Tongue (tissue), 2 donors: Measurements from ENCODE around the gene KLHL21. TPM values are rescaled to one million over a fixed set of nuclear protein-coding genes. Genes with fewer than 3 reads are reported as not detected.
"Not testable (repeated sequence)": the region's sequence is repeated elsewhere in the genome, so short reads cannot be mapped to it uniquely, and the experiment has no call there.

ENCODE experiments used
- DNase-seq: peaks from one replicate; pipeline ENCODE4 v3.0.0-alpha.2; 2015
- total RNA-seq: library from RNA; depleted of rRNA; stranded (reverse); fragments of >200 nt; gene quantifications from one replicate; pipeline ENCODE4 v1.2.3, GENCODE V29; 2014

The KLHL21 gene
- total RNA-seq, 1 donor from 2014 or later: 63.7 TPM

DNA sequence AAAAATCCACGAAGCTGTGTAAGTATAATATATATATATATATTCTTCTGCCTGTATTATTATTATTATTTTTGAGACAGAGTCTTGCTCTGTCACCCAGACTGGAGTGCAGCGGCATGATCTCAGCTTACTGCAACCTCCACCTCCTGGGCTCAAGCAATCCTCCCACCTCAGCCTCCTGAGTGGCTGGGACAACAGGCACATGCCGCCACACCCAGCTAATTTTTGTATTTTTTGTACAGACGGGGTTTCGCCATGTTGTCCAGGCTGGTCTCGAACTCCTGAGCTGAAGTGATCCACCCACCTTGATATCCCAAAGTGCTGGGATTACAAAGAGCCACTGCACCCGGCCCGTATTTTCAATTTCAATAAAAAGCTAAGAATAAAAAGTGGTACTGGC lies 2.7 kb downstream of the KLHL21 start:
- DNase-seq: not testable (repeated sequence)

DNA sequence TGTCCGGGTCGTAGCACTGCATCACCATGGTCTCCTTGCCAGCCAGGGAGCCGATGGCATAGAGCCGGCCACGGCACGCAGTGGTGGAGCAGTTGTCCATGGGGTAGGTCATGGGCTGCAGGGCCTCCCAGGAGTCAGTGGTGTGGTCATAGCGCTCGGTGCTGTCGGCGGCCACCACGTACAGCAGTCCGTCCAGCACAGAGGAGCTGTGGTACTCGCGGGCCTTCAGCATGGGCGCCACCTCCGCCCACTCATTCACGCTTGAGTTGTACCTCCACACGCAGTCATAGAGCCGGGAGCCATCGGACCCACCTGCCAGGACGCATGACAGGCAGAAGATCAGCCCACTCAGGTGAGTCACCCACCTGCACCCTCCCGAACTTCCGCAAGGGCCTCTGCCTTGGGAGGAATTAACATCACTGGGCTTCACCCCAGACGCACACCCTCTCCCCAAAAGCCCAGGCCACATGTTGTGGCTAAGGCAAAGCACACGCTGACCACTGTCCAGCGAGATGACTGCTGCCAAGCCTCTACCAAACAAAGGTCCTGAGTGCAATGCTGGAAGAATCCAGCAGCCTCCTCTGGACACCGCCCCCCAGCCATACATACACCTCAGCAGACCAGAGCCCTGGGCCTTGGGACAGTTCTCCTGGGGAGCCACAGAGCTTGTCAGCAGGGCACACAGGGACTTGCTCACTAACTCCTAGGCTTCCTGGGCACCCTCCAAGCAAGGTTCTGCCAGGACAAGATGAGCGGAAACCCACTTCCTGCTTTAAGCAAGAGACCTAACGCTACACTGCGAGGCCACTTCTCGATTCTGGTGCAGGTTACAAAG lies 3.3 kb downstream of the KLHL21 start:
- DNase-seq: no peak

DNA sequence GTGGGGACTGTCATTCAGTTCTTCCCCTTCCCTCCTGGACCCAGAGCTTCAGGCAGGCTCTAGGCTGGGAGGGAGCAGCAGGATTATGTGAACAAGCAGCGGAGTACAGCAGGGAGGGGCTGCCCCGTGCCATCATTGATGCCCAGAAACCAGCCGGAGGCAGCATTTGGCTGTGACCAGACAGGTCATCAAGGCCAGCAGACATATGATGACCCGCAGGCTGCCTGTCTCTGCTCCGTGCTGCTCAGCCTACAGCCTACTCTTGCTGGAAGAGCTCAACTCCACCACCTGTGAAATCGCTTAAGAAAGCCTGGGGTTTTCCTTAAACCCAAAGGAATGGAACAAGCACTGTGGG lies 4.9 kb downstream of the KLHL21 start:
- DNase-seq: no peak

DNA sequence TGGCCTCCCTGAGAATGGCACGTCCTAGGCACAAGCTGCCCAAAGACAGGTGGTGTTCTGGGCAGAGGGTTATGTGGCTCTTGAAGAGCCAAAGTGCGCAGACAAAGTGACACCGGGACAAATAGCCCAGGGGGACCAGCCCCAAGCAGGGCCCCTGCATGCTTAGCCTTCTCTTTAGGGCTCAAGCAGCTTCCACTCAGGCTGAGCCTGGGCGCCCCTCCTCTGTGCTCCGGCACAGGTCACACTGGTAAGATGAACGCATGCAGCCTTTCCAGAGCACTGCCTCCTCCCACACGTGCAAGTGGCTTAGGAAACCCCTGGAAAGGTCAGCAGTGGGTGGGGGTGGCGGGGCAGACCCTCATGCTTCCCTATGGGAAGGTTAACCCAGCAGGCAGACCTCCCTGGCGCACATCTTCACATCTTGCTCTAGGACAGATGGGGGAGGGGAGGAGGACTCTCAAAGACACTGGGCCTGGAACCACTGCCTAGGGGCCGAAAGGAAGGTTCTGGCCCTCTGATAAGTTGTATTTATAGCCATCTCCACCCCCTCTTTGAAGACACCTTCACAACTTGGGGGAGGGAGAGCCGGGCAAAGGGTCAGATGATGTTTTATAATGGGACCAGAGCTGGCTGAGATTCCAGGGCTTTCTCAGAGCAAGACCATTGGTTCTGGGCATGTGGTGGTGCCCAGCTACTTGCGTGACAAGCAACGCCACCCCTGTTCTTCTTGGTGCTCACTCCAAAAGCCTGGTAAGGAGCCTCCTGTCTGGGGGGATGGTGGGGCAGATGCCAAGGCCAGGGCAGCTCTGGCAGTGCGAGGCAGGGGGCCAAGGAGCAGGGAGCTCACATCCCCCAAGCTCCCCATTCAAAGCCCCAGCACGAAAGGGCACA lies 5.5 kb downstream of the KLHL21 start:
- no peak for DNase-seq

DNA sequence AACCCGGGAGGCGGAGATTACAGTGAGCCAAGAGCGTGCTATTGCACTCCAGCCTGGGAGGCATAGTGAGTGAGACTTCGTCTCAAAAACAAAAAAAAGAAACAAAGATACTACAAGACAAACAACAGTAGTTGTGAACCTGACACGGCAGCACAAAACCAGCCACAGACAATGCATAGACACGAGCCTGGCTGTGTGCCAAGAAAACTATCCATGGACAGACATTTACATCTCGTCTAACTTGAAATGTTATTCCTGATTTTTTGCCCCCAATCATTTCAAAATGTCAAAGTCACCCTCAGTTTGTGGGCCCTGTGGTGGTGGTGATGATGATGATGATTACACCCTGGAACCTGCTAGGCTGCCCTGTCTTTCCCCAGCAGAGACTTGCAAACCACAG lies 6.3 kb downstream of the KLHL21 start:
- DNase-seq: no peak

DNA sequence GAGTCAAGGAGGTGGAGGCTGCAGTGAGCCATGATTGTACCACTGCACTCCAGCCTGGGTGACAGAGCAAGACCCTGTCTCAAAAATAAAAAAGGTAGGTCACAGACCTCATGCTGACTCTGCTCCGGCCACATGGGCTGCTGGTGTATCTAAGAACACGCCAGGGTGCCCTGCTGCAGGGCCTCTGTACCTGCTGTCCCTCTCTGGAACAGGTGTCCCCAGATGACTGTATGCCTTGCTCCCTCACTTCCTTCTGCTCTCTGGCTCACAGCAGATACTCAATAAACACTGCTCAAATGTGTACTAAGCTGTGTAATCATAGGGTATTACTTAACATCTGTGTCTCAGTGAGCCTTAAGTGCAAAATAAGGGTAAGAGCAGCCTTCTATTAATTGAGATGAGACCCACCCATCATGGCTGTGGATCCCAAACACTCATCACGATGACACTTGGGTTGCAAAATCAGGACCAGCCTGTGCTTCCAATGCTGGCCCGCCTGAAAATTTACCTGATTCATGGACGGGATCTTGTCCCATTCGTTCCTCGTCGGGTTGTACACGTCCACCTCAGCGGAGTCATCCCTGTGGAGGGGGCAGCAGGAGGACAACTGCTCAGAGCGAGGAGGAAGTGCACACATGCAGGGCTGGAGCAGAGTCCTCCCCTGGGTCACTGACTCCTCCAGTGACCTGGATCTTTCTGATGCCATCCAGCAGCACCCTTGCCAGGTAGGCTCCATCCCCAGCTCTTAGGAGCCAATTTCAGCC lies 7.5 kb downstream of the KLHL21 start:
- DNase-seq: no peak

DNA sequence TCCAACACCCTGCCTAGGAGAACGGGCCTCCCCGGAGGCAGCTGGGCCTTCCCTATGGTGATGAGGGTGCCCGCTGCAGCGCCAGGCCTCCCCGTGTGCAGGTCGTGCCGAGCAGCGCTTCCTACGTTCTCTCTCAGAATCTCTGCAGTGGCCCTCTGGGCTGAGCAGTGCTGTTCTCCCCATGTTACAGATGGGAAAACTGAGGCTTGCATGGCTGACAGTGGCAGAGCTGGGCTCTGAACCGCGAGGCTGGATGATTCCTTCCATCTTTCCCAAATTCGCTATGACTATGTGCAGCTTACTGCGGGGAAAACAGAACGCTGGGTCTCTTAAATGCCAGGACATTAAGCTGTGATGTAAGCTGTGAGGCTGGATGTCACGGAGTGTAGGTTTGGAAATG lies 8.9 kb downstream of the KLHL21 start:
- no peak for DNase-seq

DNA sequence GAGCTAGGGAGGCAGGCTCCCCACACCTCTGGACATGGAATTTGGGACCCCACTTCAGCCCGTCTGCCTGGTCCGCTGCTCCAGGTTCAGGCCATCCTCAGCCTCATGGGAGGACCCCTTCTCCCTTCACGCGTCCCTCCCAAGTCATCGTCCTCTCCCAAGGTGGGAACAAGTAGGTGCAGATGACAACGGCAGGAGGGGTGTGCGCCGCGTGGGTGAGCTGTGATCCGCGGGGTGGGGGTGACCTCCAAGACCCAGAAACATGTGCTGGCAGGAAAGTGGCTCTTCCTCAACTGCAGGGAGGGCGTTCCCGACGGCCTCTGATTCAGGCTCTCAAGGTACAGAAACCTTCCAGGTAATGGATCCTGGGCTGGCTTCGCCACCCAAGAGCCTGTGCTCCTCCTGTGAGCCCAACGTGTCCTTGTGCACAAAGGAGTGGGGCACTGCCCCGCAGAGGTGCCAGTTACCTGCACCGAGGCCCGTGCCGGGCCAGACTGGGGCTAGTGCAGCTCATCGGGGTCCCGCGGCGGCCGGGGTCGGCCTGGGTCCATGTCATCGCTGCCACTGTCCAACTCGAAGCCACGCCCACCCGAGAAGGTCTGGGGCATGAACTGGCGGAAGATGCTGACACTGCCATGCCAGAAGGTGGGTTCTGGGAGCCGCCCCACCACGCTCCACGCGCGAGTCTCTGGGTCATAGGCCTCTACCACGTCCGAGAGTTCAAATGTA lies 9.6 kb downstream of the KLHL21 start:
- no peak for DNase-seq

DNA sequence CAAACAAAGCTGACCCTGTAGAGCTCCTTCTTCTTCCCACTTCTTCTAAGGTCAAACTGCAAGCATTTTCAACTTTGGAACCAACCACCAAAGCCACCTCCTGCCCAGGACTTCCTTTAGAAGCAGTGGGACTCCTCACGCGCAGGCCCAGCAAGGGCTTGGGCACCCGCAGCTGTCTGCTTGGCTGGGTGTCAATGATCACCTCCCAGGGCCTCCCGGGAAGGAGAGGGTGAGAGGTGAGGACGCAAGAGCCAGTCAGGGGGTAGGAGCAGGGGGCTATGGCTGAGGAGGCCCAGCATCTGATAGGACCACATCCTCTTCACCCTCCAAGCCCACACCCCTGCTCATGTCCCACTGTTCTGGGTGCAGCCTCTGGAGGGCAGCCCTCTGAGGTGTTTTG lies 10.2 kb downstream of the KLHL21 start:
- DNase-seq: no peak

DNA sequence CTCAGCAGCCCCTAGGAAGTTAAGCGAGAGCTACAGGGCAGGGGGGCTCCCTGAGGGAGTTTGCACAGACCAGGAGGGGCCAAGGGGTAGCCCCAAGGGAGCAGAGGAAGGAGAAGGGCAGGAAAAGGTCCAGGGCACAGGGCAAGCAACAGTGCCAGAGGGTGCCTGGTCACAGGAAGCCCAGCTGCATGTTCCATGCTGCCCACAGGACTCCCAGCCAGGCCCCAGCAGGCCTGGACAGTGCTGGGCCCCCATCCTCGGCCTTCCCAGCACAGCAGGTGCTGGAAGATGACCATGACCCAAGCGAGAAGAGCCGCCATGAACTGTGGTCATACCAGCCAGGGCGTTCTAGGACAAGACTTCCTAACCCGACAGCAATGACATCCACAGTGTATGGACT lies 11.0 kb downstream of the KLHL21 start:
- DNase-seq: no peak

DNA sequence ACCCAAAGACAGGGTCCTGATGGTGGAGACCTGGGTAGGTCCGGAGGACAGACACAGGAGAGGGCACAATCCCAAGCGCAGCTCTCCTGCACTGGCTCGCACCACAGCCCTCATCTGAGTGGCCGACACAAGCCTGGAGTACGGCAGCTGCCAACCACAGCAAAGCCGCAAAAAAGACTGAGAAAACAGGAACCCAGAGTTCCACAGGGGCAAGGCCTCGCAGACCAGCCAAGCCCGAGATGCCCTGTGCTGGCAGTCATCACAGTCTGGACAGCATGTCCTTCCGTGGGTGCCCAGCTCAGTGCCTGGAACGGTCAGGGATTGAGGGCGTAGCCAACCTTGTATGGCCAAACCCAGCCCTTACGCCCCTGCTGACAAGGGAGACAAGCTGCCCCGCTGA lies 11.4 kb downstream of the KLHL21 start:
- no peak for DNase-seq

DNA sequence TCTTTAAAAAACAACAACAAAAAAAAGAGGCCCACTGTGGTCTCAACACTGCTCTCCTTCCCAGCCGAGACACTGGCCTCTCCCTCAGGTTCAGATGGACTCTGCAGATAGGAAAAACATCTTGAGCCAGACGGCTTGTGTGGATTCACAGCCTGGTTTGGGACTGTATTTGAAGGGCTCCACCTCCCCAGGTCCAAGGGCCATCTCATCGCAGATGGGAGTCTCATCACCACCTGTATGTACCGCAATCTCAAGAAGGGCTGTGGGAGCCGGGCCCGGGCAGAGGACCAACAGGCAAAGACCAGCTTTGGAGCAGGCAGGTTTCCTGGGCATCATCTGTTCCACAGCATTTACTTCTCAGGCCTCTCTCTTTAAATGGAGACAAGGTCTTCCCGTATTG lies 12.6 kb downstream of the KLHL21 start:
- DNase-seq: no peak

DNA sequence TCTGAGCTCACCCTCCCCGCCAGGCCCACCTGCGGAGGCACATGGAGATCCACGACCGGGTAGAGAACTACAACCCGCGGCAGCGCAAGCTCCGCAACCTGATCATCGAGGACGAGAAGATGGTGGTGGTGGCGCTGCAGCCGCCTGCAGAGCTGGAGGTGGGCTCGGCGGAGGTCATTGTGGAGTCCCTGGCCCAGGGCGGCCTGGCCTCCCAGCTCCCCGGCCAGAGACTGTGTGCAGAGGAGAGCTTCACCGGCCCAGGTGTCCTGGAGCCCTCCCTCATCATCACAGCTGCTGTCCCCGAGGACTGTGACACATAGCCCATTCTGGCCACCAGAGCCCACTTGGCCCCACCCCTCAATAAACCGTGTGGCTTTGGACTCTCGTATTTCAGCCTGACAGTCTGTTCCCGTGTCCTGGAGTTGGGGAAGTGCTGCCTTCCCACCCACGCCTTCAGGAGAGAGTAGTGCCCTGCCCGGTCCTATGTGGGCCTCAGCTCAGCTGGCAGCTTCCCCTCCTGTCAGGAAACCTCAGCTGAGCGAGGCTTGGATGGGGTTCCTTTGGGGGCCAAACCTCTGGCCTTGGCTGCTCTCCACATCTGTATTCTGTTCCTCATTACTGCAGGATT lies 13.7 kb downstream of the KLHL21 start:
- DNase-seq: no peak

DNA sequence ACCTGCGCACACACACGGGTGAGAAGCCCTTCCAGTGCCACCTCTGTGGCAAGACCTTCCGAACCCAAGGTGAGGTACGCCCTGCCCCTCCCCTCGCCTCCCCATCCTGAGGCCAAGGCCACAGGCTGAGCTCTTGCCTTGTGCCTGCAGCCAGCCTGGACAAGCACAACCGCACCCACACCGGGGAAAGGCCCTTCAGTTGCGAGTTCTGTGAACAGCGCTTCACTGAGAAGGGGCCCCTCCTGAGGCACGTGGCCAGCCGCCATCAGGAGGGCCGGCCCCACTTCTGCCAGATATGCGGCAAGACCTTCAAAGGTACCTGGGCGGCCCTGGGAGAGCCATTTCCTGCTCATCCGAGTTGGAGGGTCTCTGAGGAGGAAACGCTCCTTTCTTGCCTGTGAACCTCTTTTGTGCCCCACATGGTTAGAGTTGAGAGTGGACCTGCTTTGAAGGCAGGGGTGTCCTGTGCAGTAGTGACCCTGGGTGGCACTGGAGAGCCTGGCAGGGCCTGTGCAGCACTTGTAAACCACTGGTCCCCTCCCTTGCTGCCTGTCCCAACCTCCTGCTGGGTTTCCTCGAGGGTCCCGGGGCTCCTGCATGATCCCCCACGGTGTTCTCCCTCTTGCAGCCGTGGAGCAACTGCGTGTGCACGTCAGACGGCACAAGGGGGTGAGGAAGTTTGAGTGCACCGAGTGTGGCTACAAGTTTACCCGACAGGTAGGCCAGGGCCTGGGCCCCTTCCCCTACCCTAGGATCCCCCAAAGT lies 14.4 kb downstream of the KLHL21 start:
- no peak for DNase-seq

DNA sequence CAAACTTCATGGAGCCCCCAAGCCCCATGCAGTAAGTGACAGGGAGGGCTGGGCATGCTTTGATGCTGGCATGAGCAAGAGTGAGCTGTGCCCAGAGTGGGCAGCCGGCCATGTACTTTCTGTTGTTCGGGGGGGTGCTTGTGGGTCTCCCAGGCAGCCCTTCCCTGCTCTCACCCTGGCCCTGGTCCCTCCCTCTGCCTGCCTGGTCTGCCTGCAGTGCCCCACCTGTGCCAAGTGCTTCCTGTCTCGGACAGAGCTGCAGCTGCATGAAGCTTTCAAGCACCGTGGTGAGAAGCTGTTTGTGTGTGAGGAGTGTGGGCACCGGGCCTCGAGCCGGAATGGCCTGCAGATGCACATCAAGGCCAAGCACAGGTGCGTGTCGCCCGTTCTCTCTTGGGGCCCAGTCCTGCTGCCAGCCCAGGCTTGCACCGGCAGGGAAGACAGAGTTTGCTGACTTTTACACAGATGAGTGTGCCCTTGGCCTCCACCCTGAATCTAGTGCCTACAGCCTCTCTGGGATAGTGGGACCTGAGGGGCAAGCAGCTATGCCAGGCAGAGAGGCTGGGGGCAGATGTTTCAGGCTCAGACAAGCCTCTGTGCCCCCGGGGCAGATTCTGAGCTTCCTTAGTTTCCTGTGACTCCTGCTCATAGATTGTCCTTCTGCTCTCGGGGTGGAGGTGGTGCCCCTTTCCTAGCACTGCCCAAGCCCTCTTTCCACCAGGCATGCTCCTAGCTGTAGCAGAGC lies 15.2 kb downstream of the KLHL21 start:
- DNase-seq: peak; percentile 86

DNA sequence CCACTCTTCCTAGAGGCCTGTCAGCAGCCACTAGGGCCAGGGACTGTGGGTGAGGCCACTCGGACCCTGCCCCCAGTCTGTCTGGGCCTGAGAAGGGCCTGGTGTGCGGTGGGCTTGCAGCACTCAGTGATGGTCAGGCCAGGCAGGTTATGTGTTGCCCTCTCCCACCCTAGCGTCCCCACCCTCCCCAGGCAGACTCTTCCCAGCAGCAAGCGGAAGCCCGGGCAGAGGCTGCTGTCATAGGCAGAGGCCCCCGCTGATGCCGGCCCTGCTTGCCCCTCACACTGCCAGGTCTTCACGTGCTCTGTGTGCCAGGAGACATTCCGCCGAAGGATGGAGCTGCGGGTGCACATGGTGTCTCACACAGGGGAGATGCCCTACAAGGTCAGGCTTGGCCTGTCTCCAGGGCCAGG lies 16.3 kb downstream of the KLHL21 start:
- no peak for DNase-seq

DNA sequence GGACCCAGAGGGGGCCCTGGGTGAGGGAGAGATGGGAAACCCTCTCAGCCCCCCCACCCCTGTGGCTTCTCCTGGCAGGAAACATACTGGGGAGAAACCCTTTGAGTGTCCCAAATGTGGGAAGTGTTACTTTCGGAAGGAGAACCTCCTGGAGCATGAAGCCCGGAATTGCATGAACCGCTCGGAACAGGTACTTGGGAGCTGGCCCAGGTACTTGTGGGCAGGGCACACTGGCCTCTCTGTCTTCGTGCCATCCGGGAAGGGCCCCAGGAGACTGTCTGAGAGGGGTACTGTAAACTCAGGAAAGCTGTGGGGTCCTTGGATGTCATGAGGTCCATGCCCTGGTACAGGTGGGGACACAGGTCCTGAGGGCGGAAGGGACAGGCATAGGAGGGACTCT lies 16.8 kb downstream of the KLHL21 start:
- no peak for DNase-seq

DNA sequence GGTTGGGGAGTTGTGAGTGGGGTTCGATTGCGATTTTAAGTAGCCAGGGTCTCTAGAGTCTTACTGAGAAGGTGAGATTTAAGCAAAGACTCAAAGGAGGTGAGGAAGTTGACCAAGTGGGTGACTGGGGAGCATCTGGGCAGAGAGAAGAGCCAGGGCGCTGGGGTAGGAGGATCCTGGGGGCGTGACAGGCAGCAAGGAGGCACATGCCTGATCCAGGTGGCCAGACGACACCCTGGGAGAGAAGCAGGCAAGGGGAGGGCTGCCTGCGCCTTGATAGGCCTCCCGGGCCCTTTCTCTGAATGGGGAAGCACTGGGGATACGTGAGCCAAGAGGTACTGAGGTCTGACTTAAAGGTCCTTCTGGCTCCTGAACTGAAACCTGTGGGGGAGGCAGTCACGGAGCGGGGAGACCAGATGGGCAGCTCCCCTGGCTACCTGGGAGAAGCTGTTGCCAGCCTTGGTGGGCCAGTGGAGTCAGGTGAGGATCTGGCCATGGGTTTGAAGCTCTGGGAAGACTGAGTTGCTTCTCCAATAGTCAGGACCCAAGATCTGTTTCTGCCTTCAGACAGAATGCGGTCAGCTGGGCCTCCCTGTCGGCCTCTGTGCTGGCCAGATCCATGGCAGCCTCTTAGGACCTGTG lies 17.5 kb downstream of the KLHL21 start:
- DNase-seq: no peak
